Naive thymus-derived CD4-positive, alpha-beta T cell (primary cell): ENCODE results near the gene NPY1R. TPM values are rescaled to one million over a fixed set of nuclear protein-coding genes. Genes with fewer than 3 reads are reported as not detected.

ENCODE experiments used
- ATAC-seq: fragments of 150-1000 bp; cut with Tn5 transposase; 2 replicates; pipeline ENCODE4 v1.10.0; 2021; ENCODE audit warnings: mild to moderate bottlenecking, moderate library complexity
- CTCF ChIA-PET: fragments of 350-600 bp; sonication (Branson Sonifier 250); formaldehyde crosslinking; loops from one replicate; lab custom pipeline; 2021; ENCODE audit warnings: antibody characterized with exemption; lab: Charles Lee
- POLR2A ChIA-PET: fragments of 350-600 bp; sonication (Branson Sonifier 250); formaldehyde crosslinking; loops from one replicate; lab custom pipeline; 2021; ENCODE audit warnings: antibody characterized with exemption, inconsistent platforms; lab: Charles Lee
- DNase-seq, 9 donors: peaks; one replicate each; pipeline versions ENCODE4 v3.0.0 to v3.0.0-alpha.2; 2020 to 2022; ENCODE audit warnings: mixed read lengths in 1 of 9
- H3K27ac ChIP-seq: one replicate; pipeline ENCODE4 v1.7.0; 2013; ENCODE audit warnings: mild to moderate bottlenecking, low read depth, low read length, moderate library complexity
- H3K27me3 ChIP-seq, 2 donors: one replicate each; pipeline ENCODE4 v1.7.0; 2013; ENCODE audit warnings: low read length in 2 of 2, mild to moderate bottlenecking in 2 of 2, moderate library complexity in 2 of 2; ENCODE audit not compliant: control insufficient read depth in 2 of 2, insufficient read depth in 2 of 2
- H3K36me3 ChIP-seq, 3 experiments: 1 replicate in 2 of 3; 2 replicates in 1 of 3; pipeline ENCODE4 v1.7.0; 2013; ENCODE audit warnings: low read length in 3 of 3, mild to moderate bottlenecking in 3 of 3, moderate library complexity in 1 of 3; ENCODE audit not compliant: insufficient read depth in 3 of 3, control insufficient read depth in 2 of 3
- H3K4me1 ChIP-seq, 2 donors: one replicate each; pipeline ENCODE4 v1.7.0; 2013; ENCODE audit warnings: low read length in 2 of 2, mild to moderate bottlenecking in 2 of 2, moderate library complexity in 1 of 2; ENCODE audit not compliant: control insufficient read depth in 2 of 2, insufficient read depth in 2 of 2
- H3K4me3 ChIP-seq: 2 replicates; pipeline ENCODE4 v1.7.0; 2013; ENCODE audit warnings: mild to moderate bottlenecking, low read length
- H3K9me3 ChIP-seq, 3 experiments: 1 replicate in 2 of 3; 2 replicates in 1 of 3; pipeline ENCODE4 v1.7.0; 2013; ENCODE audit warnings: low read length in 3 of 3; ENCODE audit not compliant: control insufficient read depth in 2 of 3
- H3K27ac Mint-ChIP-seq, 9 donors: one replicate each; pipeline ENCODE4 v1.8.0; 2020 to 2022; ENCODE audit warnings: mixed read lengths in 9 of 9, mild to moderate bottlenecking in 8 of 9, moderate library complexity in 5 of 9, inconsistent platforms in 2 of 9
- H3K27me3 Mint-ChIP-seq, 5 donors: one replicate each; pipeline ENCODE4 v1.8.0; 2021 to 2022; ENCODE audit warnings: mixed read lengths in 5 of 5, mild to moderate bottlenecking in 1 of 5
- H3K36me3 Mint-ChIP-seq, 5 donors: one replicate each; pipeline ENCODE4 v1.8.0; 2020 to 2022; ENCODE audit warnings: mixed read lengths in 5 of 5, mild to moderate bottlenecking in 3 of 5, inconsistent platforms in 1 of 5
- H3K4me1 Mint-ChIP-seq, 7 donors: one replicate each; pipeline ENCODE4 v1.8.0; 2020 to 2022; ENCODE audit warnings: mixed read lengths in 7 of 7, mild to moderate bottlenecking in 3 of 7, inconsistent platforms in 1 of 7
- H3K4me3 Mint-ChIP-seq, 10 donors: one replicate each; pipeline ENCODE4 v1.8.0; 2020 to 2022; ENCODE audit warnings: mild to moderate bottlenecking in 10 of 10, mixed read lengths in 10 of 10, moderate library complexity in 6 of 10, inconsistent platforms in 2 of 10
- H3K9me3 Mint-ChIP-seq, 11 donors: one replicate each; pipeline ENCODE4 v1.8.0; 2020 to 2022; ENCODE audit warnings: mixed read lengths in 11 of 11, mild to moderate bottlenecking in 4 of 11, inconsistent platforms in 1 of 11, moderate library complexity in 1 of 11
- intact Hi-C, 2 donors: fragments of 100-400 bp; cut with micrococcal nuclease; formaldehyde crosslinking; loops; one replicate each; pipeline ENCODE4 v1.15.1; 2023
- polyA plus RNA-seq, 2 donors: library from polyadenylated mRNA; unstranded; fragments of 300-500 nt; fragmentation: Illumina TruSeq; gene quantifications; one replicate each; pipeline ENCODE4 v1.2.3, GENCODE V29; 2021
- total RNA-seq, 6 experiments: library from RNA in 5 of 6; stranded (reverse) in 5 of 6; gene quantifications; 1 replicate in 5 of 6; 2 replicates in 1 of 6; pipeline ENCODE4 v1.2.3 and lab custom pipeline; 2021 to 2026

The NPY1R gene
- total and polyA plus RNA-seq, 7 experiments from 2014 or later: not detected

DNA sequence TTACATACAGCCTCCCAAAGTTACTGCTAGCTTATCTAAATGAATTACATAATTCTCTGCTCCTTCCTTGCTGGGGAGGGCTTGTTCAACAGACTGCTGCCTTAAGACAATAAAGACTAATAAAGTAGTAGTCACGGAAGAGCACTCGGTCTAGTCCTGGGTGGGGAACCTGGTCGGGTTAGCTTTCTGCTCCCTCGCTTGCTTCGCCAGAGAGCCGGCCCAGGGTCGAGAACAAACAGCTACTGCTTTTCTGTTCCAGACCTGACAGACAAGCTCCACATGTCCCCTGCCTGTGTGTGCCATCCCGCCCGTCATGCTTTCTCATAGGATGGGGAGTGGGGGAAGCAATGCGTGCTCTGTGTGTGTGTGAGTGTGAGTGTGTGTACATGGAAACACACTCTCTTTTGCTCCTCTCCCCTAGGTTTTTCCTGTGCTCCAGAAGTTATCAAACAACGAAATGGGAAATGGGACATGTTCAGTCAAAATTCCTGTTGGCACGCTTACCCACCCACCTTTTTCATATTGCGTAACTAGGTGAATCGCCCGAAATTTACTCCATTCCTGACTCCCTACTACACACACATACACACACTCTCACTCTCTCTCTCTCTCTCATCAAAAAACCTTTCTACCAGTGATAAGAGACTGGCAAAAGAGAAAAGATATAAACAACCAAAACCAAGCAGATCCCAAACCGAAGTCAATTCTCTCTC, 1.3 kb downstream of the NPY1R start:
- no peak overlapping the region for H3K27ac Mint-ChIP-seq
- peaks cover 5 to 18% (median 16%) of the 10 kb centered on the region in 7 donors for H3K4me1 Mint-ChIP-seq
- intact Hi-C loops: loop anchor here (5.0 to 10.0 kb wide), 2 partner anchors 214 to 224 kb away; no protein-coding TSS in a partner anchor
- Histone ChIP-seq H3K9me3 (no peaks in the 10 kb centered on the region), H3K36me3 (no peaks in the 10 kb centered on the region), H3K27me3 (peaks cover 0 to 5% of the 10 kb centered on the region in 2 donors), H3K4me3 (no peak overlapping the region), H3K27ac (no peak overlapping the region), H3K4me1 (peaks cover 5 to 6% of the 10 kb centered on the region in 2 donors)
- H3K36me3 Mint-ChIP-seq: peaks cover 0 to 4% (median 0%) of the 10 kb centered on the region in 5 donors
- ChIA-PET POLR2A (no interaction called here), CTCF (interaction anchor here (0.6 kb wide), 1 partner anchor 221 kb away, joined by 3 read pairs; no protein-coding TSS in a partner anchor)
- H3K27me3 Mint-ChIP-seq: peaks cover 56 to 68% (median 60%) of the 10 kb centered on the region in 5 donors
- peak overlapping the region in 9 of 10 donors; percentile 1 to 68 (median 19) for H3K4me3 Mint-ChIP-seq
- DNase-seq (no peak), ATAC-seq (no peak)
- peaks cover 0 to 2% (median 0%) of the 10 kb centered on the region in 11 donors for H3K9me3 Mint-ChIP-seq

DNA sequence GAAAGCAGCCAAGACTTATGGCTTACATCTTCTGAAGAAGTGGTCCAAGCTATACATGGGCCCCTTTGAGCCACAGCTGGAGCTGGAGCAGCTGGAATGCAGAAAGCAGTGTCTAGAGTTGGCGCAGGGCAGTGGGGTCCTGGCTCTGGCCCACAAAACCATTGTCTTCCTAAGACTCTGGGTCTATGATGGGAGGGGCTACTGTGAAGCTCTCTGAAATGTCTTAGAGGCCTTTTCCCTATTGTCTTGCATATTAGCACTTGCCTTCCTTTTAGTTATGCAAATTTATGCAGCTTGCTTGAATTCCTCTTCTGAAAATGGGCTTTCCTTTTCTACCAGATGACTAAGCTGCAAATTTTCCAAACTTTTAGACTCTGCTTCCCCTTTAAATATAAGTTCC, 15.3 kb downstream of the NPY1R start:
- Mint-ChIP-seq H3K27me3 (peaks cover 0 to 23% (median 19%) of the 10 kb centered on the region in 5 donors), H3K9me3 (peaks cover 6 to 54% (median 20%) of the 10 kb centered on the region in 11 donors), H3K27ac (no peak overlapping the region), H3K36me3 (no peaks in the 10 kb centered on the region), H3K4me3 (no peak overlapping the region), H3K4me1 (no peaks in the 10 kb centered on the region)
- intact Hi-C loops: no loop called here
- Histone ChIP-seq H3K27ac (no peak overlapping the region), H3K27me3 (no peaks in the 10 kb centered on the region), H3K4me1 (no peaks in the 10 kb centered on the region), H3K9me3 (peaks cover 0 to 19% (median 0%) of the 10 kb centered on the region in 3 experiments), H3K4me3 (no peak overlapping the region), H3K36me3 (no peaks in the 10 kb centered on the region)
- POLR2A ChIA-PET: no interaction called here
- ATAC-seq (no peak), DNase-seq (no peak)
- CTCF ChIA-PET: interaction anchor here (0.6 kb wide), 1 partner anchor 369 kb away, joined by 3 read pairs; no protein-coding TSS in a partner anchor

DNA sequence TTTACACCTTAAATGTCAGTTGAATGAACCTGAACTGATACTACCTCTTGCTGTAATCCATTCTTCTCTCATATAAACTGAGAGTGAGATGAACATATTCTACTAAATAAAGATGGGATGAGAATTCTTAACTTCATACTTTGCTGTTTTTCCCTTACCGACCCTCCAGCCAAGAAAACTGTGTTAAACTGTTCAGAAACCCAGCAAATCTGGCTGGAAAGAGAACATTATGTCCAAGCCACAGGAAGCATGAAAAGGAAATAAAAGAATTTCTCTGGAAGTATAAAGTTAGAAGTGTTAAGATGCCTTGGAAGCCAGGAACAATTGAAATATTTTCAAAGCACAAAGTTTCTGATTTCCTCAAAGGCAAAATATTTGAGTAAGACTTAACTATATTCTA, 22.9 kb downstream of the NPY1R start:
- intact Hi-C loops: no loop called here
- Mint-ChIP-seq H3K9me3 (peaks cover 0 to 7% (median 2%) of the 10 kb centered on the region in 11 donors), H3K4me3 (no peak overlapping the region), H3K4me1 (no peaks in the 10 kb centered on the region), H3K27me3 (peaks cover 0 to 7% (median 5%) of the 10 kb centered on the region in 5 donors), H3K36me3 (no peaks in the 10 kb centered on the region), H3K27ac (no peak overlapping the region)
- Histone ChIP-seq H3K9me3 (no peaks in the 10 kb centered on the region), H3K27ac (no peak overlapping the region), H3K4me3 (no peak overlapping the region), H3K4me1 (no peaks in the 10 kb centered on the region), H3K36me3 (no peaks in the 10 kb centered on the region), H3K27me3 (no peaks in the 10 kb centered on the region)
- ATAC-seq (no peak), DNase-seq (no peak)
- POLR2A ChIA-PET: no interaction called here
- CTCF ChIA-PET: no interaction called here

DNA sequence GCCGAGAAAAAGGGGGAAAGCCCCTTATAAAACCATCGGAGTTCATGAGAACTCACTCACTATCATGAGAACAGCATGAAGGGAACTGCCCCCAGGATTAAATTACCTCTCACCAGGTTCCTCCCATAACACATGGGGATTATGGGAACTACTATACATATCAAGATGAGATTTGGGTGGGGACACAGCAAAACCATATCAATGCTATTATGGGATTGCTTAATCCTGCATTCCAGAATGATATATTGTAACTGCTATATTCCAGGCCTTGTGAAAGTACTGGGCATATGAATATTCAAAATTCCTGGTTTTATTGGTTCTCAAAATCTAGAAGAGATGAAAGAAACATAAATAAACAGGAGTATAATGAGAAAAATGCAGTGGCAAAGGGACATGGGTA, 29.3 kb downstream of the NPY1R start:
- Histone ChIP-seq H3K36me3 (no peaks in the 10 kb centered on the region), H3K27ac (no peak overlapping the region), H3K27me3 (no peaks in the 10 kb centered on the region), H3K9me3 (no peaks in the 10 kb centered on the region), H3K4me1 (no peaks in the 10 kb centered on the region), H3K4me3 (no peak overlapping the region)
- intact Hi-C loops: no loop called here
- ChIA-PET POLR2A (no interaction called here), CTCF (no interaction called here)
- Mint-ChIP-seq H3K4me3 (no peak overlapping the region), H3K9me3 (peaks cover 0 to 4% (median 0%) of the 10 kb centered on the region in 11 donors), H3K27ac (no peak overlapping the region), H3K36me3 (no peaks in the 10 kb centered on the region), H3K4me1 (peaks cover 0 to 1% (median 0%) of the 10 kb centered on the region in 7 donors), H3K27me3 (peaks cover 0 to 11% (median 3%) of the 10 kb centered on the region in 5 donors)
- DNase-seq: no peak
- no peak for ATAC-seq

DNA sequence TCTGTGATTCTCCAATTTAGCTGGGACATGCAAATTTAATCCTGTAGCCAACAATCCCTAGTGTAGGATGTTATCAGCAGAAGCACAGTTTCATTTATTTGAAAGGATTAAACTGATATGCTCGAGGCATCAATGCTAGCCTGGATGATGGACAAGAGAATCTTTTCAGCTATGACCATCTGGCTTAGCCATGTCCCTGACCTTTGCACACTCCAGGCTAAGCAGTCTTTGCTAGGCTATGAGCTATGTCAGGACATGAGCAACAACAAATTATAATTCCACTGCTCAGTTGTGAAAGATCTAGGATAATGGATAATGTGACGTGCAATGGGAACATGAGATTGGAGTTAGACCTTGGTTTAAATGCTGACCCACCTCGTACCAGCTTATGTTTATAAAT, 32.0 kb downstream of the NPY1R start:
- Histone ChIP-seq H3K27me3 (no peaks in the 10 kb centered on the region), H3K27ac (no peak overlapping the region), H3K9me3 (no peaks in the 10 kb centered on the region), H3K4me1 (no peaks in the 10 kb centered on the region), H3K4me3 (no peak overlapping the region), H3K36me3 (no peaks in the 10 kb centered on the region)
- intact Hi-C loops: no loop called here
- peaks cover 0 to 1% (median 0%) of the 10 kb centered on the region in 7 donors for H3K4me1 Mint-ChIP-seq
- peaks cover 0 to 2% (median 0%) of the 10 kb centered on the region in 11 donors for H3K9me3 Mint-ChIP-seq
- ATAC-seq (no peak), DNase-seq (no peak)
- peaks cover 0 to 11% (median 0%) of the 10 kb centered on the region in 5 donors for H3K27me3 Mint-ChIP-seq
- ChIA-PET POLR2A (no interaction called here), CTCF (no interaction called here)
- no peak overlapping the region for H3K27ac Mint-ChIP-seq
- H3K4me3 Mint-ChIP-seq: no peak overlapping the region
- H3K36me3 Mint-ChIP-seq: no peaks in the 10 kb centered on the region

DNA sequence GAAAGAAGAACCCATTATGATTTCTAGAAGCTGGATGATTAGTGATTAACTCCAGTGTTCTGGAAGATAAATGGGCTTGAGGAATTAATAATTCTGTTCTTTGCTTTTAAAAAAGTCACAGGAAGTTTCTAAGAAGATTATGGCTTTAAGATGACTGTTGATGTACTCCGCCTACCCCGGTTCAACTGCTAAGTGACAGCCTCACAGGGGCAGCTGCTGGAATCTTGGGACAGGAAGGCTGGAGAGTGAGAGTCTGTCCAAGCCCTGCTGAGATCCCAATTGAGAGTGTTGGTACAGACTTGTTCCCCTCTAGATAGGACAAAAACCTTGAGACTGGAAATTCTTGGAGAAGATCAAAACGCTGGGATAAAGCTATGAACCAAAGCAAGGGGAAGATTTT, 37.3 kb downstream of the NPY1R start:
- CTCF ChIA-PET: no interaction called here
- Mint-ChIP-seq H3K4me1 (peaks cover 0 to 1% (median 0%) of the 10 kb centered on the region in 7 donors), H3K27me3 (peaks cover 0 to 9% (median 6%) of the 10 kb centered on the region in 5 donors), H3K27ac (no peak overlapping the region), H3K4me3 (no peak overlapping the region), H3K36me3 (no peaks in the 10 kb centered on the region), H3K9me3 (peaks cover 0 to 4% (median 0%) of the 10 kb centered on the region in 11 donors)
- DNase-seq (no peak), ATAC-seq (no peak)
- H3K4me3 ChIP-seq: no peak overlapping the region
- no peaks in the 10 kb centered on the region for H3K4me1 ChIP-seq
- H3K36me3 ChIP-seq: no peaks in the 10 kb centered on the region
- H3K27ac ChIP-seq: no peak overlapping the region
- H3K9me3 ChIP-seq: no peaks in the 10 kb centered on the region
- no peaks in the 10 kb centered on the region for H3K27me3 ChIP-seq
- intact Hi-C loops: no loop called here
- POLR2A ChIA-PET: no interaction called here
